Measurements from ENCODE around the gene KCTD10. TPM values are rescaled to one million over a fixed set of nuclear protein-coding genes. Genes with fewer than 3 reads are reported as not detected.

KCTD10 gene
- polyA plus RNA-seq, 1 of the 3 experiments (the other 2 are of a cell fraction) = 66.9 TPM

DNA sequence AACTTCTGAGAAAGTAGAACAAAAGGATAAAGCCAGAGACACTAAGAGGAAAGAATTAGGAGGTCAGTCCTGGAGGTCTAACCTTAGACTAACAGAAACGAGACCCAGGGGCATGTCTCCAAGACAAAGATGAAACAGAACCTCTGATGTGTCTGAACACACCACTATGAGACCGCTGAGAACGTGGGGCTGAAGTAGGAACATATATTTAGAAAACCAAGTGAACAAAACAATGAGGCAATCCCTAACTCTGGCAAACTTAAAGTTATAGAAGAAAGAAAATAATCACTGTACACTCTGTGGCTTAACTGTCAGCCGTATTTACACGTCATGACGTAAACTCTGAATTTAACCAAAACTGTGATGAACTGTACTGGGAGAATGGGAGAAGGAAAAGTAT lies 17.9 kb downstream of the KCTD10 start:
- ChIA-PET CTCF (interaction anchor here (1.7 to 2.4 kb wide), 2 partner anchors 31 to 386 kb away, joined by 5 to 6 read pairs; no protein-coding TSS in a partner anchor), POLR2A (no interaction called here)
- no peaks in the 10 kb centered on the region for H3K9me2 ChIP-seq
- no peak for DNase-seq
- H3K9ac ChIP-seq = no peak overlapping the region
- 0 out of 2 replicates have a peak, but pooled peaks cover under 1% of the 10 kb centered on the region for H4K20me1 ChIP-seq (ENCODE audit: insufficient read depth)
- H3K27me3 ChIP-seq (ENCODE audit: insufficient read depth) = no peaks in the 10 kb centered on the region
- H3K36me3 ChIP-seq (replicated peaks in 1 of 2; ENCODE audit: control insufficient read depth in 1 of 2, insufficient read depth in 2 of 2, low read length in 1 of 2) = peaks cover 31 to 55% of the 10 kb centered on the region in 2 experiments
- 91% methylated on average over 6 of the region's 6 CpGs for WGBS (ENCODE audit: low lambda C conversion rate)
- peaks cover 82% of the 10 kb centered on the region for H3K79me2 ChIP-seq (ENCODE audit: insufficient read depth)
- H3K4me1 ChIP-seq (ENCODE audit: control insufficient read depth in 1 of 2, insufficient read depth in 2 of 2, low read depth in 1 of 2, low read length in 1 of 2) = peaks cover 39 to 40% of the 10 kb centered on the region in 2 experiments
- H3K9me3 ChIP-seq = no peaks in the 10 kb centered on the region
- H2AFZ ChIP-seq (ENCODE audit: low read depth) = no peak overlapping the region
- H3K4me2 ChIP-seq = no peak overlapping the region
- TF ChIP-seq PBX3 (IDR thresholded peaks at IDR 0.05) (no peak), POLR2AphosphoS5 (IDR thresholded peaks at IDR 0.05; ENCODE audit: low read depth, low read length) (no peak), SMC3 (IDR thresholded peaks at IDR 0.05; ENCODE audit: low read depth, low read length) (no peak), NRF1 (IDR thresholded peaks at IDR 0.05; ENCODE audit: low read depth, low read length) (no peak), CHD2 (IDR thresholded peaks at IDR 0.05; ENCODE audit: low read length, partially characterized antibody) (no peak), GATA2 (CRISPR knock-in tag; IDR thresholded peaks at IDR 0.05) (no peak), TEAD4 (IDR thresholded peaks at IDR 0.05; ENCODE audit: borderline replicate concordance, insufficient read depth) (no peak), RAD21 (IDR thresholded peaks at IDR 0.05; ENCODE audit: low read length) (no peak), RXRA (IDR thresholded peaks at IDR 0.05; ENCODE audit: borderline replicate concordance, low read depth) (no peak)
- TF ChIP-seq, protein P1, sequence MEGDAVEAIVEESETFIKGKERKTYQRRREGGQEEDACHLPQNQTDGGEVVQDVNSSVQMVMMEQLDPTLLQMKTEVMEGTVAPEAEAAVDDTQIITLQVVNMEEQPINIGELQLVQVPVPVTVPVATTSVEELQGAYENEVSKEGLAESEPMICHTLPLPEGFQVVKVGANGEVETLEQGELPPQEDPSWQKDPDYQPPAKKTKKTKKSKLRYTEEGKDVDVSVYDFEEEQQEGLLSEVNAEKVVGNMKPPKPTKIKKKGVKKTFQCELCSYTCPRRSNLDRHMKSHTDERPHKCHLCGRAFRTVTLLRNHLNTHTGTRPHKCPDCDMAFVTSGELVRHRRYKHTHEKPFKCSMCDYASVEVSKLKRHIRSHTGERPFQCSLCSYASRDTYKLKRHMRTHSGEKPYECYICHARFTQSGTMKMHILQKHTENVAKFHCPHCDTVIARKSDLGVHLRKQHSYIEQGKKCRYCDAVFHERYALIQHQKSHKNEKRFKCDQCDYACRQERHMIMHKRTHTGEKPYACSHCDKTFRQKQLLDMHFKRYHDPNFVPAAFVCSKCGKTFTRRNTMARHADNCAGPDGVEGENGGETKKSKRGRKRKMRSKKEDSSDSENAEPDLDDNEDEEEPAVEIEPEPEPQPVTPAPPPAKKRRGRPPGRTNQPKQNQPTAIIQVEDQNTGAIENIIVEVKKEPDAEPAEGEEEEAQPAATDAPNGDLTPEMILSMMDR (IDR thresholded peaks at IDR 0.05) = no peak
- TF ChIP-seq, protein P2, sequence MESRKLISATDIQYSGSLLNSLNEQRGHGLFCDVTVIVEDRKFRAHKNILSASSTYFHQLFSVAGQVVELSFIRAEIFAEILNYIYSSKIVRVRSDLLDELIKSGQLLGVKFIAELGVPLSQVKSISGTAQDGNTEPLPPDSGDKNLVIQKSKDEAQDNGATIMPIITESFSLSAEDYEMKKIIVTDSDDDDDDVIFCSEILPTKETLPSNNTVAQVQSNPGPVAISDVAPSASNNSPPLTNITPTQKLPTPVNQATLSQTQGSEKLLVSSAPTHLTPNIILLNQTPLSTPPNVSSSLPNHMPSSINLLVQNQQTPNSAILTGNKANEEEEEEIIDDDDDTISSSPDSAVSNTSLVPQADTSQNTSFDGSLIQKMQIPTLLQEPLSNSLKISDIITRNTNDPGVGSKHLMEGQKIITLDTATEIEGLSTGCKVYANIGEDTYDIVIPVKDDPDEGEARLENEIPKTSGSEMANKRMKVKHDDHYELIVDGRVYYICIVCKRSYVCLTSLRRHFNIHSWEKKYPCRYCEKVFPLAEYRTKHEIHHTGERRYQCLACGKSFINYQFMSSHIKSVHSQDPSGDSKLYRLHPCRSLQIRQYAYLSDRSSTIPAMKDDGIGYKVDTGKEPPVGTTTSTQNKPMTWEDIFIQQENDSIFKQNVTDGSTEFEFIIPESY (IDR thresholded peaks at IDR 0.05; ENCODE audit: borderline replicate concordance, low read depth) = no peak
- no peak overlapping the region for H3K4me3 ChIP-seq (ENCODE audit: low read depth in 2 of 2, low read length in 1 of 2)
- peak overlapping the region in 1 of 2 experiments; percentile 42; a peak in 3 of 4 replicates for H3K27ac ChIP-seq (ENCODE audit: low read depth in 2 of 2, low read length in 1 of 2)
- peaks cover 30% of the 10 kb centered on the region for H3F3A ChIP-seq (replicated peaks; ENCODE audit: insufficient read depth)

DNA sequence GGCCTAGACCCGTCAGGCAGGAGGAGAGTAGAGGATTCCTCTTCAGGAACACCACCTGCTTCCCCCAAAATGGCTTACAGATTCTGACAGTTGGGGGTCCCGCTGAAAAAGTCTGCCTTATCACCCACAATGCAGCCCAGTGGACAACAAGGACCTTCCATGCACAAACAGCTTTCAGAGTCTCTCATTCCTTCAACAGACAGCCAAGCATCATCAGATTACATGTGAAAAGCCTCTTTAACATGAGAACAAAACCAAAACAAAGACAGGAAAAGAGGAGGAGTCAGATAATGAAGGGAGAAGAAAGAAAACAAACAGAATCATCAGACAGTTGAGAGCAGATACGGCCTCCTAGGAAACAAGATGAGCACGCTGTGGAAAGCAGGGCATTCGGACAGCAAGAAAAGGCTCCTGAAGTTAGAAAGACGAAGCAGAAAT lies 18.3 kb downstream of the KCTD10 start:
- H3K9me2 ChIP-seq = no peaks in the 10 kb centered on the region
- no peak overlapping the region for H2AFZ ChIP-seq (ENCODE audit: low read depth)
- peaks cover 26% of the 10 kb centered on the region for H3F3A ChIP-seq (replicated peaks; ENCODE audit: insufficient read depth)
- H3K36me3 ChIP-seq (replicated peaks in 1 of 2; ENCODE audit: control insufficient read depth in 1 of 2, insufficient read depth in 2 of 2, low read length in 1 of 2) = peaks cover 36 to 59% of the 10 kb centered on the region in 2 experiments
- no peak overlapping the region for H3K9ac ChIP-seq
- H3K27ac ChIP-seq (ENCODE audit: low read depth in 2 of 2, low read length in 1 of 2) = peak overlapping the region in 1 of 2 experiments; percentile 42; a peak in 2 of 4 replicates
- peaks cover 35 to 36% of the 10 kb centered on the region in 2 experiments for H3K4me1 ChIP-seq (ENCODE audit: control insufficient read depth in 1 of 2, insufficient read depth in 2 of 2, low read depth in 1 of 2, low read length in 1 of 2)
- no peaks in the 10 kb centered on the region for H3K9me3 ChIP-seq
- H3K4me3 ChIP-seq (ENCODE audit: low read depth in 2 of 2, low read length in 1 of 2) = no peak overlapping the region
- H3K4me2 ChIP-seq = no peak overlapping the region; the same call in 1 of the 2 replicates
- H3K79me2 ChIP-seq (ENCODE audit: insufficient read depth) = peaks cover 82% of the 10 kb centered on the region
- H3K27me3 ChIP-seq (ENCODE audit: insufficient read depth) = no peaks in the 10 kb centered on the region
- POLR2A ChIA-PET = no interaction called here
- WGBS (ENCODE audit: low lambda C conversion rate) = 80% methylated on average over 6 of the region's 6 CpGs
- CTCF ChIA-PET = interaction anchor here (0.9 to 2.4 kb wide), 3 partner anchors 22 to 386 kb away, joined by 3 to 6 read pairs (median 5); no protein-coding TSS in a partner anchor
- 0 out of 2 replicates have a peak, but pooled peaks cover 3% of the 10 kb centered on the region for H4K20me1 ChIP-seq (ENCODE audit: insufficient read depth)
- DNase-seq = no peak
- no peak for TF ChIP-seq RCOR1 (IDR thresholded peaks at IDR 0.05; ENCODE audit: low read length)
- no peak for TF ChIP-seq MXI1 (IDR thresholded peaks at IDR 0.05; ENCODE audit: low read depth, low read length)
- no peak for TF ChIP-seq NFIC (IDR thresholded peaks at IDR 0.05; ENCODE audit: borderline replicate concordance)
- TF ChIP-seq, protein P2 (IDR thresholded peaks at IDR 0.05; ENCODE audit: borderline replicate concordance, low read depth) = no peak
- TF ChIP-seq, protein P3, sequence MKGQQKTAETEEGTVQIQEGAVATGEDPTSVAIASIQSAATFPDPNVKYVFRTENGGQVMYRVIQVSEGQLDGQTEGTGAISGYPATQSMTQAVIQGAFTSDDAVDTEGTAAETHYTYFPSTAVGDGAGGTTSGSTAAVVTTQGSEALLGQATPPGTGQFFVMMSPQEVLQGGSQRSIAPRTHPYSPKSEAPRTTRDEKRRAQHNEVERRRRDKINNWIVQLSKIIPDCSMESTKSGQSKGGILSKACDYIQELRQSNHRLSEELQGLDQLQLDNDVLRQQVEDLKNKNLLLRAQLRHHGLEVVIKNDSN (IDR thresholded peaks at IDR 0.05; ENCODE audit: borderline replicate concordance, low read depth) = no peak
- TF ChIP-seq TEAD4 (IDR thresholded peaks at IDR 0.05; ENCODE audit: borderline replicate concordance, insufficient read depth) = no peak
- no peak for TF ChIP-seq USF2 (IDR thresholded peaks at IDR 0.05; ENCODE audit: borderline replicate concordance, low read depth, low read length)
